ENCODE data around the gene KLK3.

- TF ChIP-seq CTCF (IDR thresholded peaks at IDR 0.05; ENCODE audit: low read depth, low read length) (no peak), EZH2phosphoT487 (IDR thresholded peaks at IDR 0.05; ENCODE audit: low read depth) (no peak)
Measured at GRCh38 chr19:50894478-50895356, 40.0 kb downstream of the KLK3 start.

Measured in OCI-LY3 (cell line).